ENCODE measurements around the gene ANKRD33B.

The ANKRD33B gene

DNA sequence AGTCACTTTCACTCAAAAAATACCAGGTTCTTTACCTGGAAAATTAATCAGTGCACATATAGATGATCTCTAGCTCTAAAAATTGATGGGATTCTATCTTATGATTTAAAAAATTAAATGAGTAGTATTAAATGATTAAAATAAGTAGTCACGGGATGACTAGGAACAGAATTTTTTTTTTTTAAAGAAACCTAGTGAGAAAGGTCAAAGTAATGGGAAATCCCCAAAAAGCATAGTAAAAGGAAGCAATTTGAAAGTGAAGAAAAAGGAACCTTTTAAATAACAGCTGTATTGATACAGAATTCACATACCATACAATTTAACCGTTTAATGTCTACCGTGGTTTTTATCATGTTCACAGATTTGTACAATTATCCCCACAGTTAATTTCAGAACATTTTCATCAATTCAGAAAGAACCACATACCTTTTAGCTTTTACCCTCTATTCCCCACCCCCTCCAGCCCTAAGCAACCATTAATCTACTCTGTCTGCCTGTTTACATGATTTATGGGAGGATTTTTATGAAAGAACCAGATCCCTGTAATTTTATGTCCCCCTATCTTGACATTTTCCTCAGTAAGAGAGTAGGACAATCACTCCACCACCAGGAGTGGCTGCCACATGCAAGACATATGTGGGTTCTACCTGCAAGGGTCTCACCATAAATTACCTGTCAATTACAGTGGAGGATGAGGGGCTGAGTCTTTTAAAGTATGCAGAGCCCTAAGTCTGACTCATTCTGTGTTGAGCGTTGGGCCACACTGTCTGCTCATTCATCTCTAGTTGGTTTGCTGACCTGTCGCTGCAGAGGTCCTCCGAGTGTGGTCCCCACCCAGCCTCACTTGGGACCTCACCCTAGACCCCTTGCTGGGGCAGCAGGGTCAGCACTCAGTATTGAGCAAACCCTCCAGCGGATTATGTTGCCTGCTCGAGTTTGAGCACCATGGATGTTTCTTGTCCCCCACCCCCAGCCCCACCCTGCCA, 16.0 kb downstream of the ANKRD33B start:
- no peak for DNase-seq

DNA sequence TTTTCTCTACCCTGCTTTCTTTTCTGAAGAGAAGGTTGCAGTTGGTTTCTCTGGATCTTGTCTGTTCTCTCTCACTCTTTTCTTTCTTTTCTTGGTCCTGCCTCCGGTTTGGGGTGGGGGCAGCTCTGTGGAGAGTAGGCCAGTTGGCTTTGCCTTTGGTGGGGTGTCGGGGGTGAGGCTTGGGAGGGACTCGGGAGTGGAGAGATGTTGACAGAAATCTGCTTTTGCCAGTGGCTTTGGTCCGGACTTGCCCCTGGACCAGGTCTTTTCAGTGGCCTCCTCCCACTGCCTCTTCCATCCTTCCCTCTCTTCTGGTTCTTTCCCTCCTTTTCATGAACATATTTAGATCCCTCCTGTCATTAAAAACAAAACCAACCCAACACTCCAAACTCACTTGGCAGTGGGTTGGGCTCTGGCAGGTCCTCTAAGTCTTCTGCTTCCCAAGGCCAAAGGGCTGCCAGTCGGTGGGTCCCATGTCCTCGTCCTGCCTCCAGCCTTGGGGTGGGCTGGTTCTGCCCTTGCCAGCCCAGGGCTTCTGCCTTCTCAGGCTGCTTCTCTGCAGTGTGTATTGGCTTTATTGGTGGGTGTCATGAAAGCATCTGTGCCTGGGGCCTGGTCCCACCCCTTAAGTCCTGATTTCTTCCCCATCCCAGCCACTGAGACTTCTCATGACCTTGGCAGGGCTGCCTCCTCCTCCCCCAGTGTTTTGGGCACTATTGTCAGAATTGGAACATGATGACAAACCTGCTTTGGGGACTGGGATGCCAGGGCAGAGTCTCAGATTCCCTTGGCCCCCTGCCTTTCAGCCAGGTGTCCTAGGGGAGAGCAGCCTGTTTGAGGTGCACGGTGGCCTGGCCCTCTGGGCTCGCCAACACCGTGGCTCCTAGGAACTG, 16.9 kb downstream of the ANKRD33B start:
- DNase-seq, result no peak

DNA sequence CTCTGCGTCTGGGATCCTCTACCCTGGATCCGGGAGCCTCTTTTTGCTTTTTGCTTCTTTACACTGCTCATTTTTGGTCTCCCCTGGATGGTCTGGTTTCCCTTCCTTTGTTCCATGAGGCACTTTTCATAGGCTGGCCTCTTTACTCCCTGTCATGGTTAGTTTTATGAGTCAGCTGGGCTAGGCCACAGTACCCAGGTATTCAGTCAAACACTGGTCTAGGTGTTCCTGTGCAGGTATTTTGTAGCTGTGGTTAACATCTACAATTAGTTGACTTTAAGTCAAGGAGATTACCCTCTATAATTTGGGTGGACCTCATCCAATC, 17.5 kb downstream of the ANKRD33B start:
- no peak for DNase-seq

DNA sequence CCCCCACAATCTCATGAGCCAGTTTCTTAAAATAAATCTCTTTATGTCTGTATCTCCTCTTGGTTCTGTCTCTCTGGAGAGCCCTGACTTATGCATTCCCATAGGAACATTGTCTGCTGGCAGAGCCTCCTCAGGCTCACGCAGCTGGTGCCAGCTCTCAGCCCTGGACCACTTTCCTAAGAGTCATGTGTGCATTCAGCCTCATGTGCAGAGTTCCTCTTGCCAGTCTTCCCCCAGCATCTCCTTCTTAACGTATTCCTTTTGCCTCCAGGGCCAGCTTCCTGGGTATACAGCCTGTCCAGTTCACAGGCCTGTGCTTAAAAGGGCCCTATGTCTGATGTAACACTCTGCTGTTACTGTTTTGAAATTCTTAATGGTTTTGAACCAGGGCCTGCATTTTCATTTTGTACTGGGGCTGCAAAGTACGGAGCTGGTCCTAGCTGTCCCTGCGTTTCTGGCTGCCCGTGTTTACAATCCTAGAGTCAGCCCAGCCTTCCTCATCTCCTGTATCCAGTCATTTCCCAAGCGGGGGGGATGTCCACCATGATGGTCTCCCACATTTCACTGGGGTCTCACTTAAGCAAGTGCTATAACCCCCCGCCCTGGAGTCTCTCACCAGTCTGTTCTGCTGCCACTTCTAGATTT, 18.1 kb downstream of the ANKRD33B start:
- peak in 1 of 2 donors; percentile 20 for DNase-seq

DNA sequence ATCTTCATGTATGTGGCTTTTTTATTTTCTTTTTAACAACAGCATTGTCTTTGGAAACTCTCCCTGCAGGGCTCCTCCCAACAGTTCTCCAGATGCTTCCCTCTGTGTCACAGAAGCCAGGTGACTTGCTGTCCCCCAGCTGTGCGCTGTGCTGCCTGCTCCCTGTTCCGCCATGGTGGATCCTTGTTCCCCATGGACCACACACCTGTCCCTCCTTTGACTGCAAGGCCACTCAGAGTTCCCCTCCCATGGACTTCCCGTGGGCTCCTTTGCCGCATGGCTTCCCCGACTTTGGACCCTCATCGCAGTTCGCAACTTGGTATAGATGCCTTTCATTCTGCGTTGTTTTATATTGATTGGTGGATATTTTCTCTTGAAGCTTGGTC, 18.6 kb downstream of the ANKRD33B start:
- no peak for DNase-seq

DNA sequence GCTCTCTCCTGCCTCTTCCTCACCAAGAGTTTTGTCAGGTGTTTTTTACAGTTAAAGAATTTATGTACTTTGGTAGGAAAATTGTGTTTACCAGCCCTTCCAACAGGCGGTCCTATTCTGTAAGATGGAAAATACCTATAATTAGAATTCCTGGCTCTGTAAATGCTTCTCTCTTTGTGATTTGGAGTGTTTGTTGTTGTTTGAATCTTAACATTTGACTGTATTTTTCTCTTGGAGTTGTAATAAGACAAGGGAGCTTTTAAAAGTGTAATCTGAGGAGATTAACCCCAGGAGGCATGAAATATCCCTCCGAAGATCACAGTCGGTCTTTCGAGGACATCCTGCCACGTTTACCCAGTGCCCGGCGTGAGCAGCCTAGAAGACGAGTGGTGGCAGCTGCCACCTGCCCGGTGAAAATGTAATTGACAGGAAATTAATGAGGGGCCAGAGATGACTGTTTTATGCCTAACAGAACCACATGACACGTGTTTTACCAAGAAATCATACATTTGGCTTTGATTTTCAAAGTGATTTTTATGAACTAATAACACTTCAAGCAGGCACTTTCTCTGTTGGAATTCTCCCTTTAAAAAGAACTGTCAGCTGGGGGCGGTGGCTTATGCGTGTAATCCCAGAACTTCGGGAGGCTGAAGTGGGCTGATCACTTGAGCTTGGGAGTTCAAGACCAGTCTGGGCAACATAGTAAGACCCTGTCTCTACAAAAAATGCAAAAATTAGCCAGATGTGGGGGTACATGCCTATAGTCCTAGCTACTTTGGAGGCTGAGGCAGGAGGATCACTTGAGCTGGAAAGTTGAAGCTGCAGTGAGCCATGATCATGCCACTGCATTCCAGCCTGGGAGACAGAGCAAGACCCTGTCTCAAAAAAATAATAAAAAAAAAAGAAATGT, 20.0 kb downstream of the ANKRD33B start:
- no peak for DNase-seq

DNA sequence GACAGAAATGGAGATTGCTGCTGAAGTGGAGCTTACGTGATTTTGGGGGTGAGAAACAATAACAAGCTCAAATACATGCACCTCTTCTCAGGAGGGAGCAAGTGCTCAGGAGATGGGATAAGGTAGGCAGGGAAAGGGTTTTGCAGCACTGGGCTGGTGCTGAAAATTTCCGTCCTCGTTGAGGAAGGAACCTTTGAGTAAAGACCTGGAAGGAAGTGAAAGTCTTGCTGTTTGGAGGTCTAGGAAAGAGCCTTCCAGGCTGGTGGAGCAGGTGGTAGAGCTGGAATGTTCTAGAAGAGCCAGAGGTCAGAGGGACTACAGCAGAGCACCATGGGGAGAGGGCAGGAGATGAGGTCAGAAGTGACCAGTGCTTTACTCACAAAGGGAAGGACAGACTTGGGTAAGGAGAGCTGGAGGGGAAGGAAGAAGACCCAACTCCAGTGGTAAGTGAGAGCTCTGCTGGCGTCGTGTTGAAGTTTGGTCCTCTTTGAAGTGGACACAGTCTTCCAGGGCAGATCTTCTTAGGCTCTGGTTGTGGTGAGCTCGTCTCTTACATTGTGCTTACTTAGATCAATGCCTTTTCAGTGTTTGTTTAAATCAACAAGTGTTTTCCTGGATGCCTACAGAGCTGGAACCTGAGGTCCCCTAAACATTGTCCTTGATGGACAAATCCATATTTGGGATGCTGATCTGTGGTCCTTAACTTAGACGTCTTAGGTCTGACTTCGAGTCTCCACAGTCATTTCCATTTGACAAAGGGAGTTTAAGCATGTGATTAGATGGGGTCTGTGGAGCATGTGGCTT, 21.0 kb downstream of the ANKRD33B start:
- peak in 1 of 2 donors; percentile 9 for DNase-seq

DNA sequence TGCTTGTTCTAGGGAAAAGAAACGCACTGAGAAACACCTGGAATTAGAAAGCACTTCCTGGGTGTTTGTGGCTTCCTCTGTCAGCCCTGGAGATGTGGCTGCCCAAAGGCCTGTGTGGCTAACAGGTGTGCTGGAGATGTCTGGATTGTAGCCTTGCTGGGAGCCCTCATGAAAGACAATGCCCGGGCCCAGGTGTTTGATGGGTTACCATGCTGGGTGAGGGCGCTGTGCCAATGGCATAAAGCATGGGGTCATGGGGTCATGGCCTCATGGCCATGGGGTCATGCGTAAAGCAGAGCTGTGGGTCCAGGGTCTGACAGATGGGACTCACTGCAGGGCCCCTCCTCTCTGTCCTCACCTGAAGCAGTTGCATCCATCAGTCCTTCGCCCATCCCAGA, 21.6 kb downstream of the ANKRD33B start:
- no peak for DNase-seq

DNA sequence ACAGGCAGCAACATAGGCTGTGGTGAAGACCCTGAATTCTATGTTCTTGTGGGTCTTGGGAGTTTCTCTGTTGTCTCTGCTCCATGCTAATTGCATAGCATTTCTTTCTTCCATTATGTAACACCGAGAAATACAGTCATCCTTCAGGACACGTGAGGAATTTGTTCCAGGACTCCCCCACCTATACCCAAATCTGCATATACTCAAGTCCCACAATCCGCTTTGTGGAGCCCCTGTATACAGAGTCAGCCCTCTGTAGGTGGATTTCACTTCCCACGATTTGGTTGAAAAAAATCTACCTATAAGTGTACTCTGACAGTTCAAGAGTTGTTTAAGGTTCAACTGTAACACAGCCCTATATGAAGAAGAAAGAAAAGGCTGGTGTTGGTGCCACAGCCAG, 22.1 kb downstream of the ANKRD33B start:
- DNase-seq, result no peak

DNA sequence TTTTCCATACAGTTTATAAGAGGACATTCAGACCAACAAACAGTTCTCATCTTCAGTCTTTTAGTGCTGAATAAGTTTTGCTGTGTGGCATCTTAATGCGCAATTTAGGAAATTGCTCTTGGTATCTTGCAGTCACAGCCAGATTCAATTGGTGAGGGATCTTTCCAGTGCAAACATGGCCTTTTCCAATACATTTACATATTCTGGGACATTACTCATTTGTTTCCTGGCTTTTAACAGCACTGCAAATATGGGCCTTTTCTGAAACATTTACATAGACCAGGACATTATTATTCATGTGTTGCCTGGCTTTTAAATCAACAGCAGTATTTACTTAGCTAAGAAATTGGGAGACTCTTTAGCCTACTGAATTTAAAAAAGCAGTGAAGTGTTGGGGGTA, 22.7 kb downstream of the ANKRD33B start:
- no peak for DNase-seq

DNA sequence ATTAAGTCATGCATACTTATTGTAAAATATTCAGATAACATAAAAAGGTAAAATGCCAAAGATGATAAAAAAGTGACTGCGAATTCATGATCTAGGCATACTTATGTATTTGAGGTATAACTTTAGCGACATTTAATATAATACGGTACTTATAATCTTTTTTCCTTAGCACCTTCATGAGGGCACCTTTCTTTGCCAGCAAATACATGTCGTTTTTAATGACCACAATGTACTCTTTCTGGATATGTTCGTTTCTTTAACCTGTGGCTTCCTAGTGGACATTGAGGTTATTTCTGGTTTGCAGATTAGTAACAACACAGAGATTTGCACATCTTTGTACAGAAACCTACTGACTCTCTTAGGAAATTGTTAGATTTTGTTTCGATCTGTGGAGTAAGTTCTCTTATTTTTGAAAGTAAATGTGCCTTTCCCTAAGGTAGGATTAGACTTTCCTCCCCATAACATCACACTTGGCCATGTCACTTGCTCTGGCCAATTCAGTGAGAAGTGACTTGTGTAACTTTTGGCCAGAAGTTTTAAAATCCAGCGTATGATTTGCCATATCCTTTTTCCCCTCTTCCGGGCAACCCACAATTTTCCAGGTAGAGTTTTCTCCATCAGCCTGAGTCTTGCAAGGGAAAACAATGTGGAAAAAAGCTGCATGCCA, 24.4 kb downstream of the ANKRD33B start:
- DNase-seq, result no peak

DNA sequence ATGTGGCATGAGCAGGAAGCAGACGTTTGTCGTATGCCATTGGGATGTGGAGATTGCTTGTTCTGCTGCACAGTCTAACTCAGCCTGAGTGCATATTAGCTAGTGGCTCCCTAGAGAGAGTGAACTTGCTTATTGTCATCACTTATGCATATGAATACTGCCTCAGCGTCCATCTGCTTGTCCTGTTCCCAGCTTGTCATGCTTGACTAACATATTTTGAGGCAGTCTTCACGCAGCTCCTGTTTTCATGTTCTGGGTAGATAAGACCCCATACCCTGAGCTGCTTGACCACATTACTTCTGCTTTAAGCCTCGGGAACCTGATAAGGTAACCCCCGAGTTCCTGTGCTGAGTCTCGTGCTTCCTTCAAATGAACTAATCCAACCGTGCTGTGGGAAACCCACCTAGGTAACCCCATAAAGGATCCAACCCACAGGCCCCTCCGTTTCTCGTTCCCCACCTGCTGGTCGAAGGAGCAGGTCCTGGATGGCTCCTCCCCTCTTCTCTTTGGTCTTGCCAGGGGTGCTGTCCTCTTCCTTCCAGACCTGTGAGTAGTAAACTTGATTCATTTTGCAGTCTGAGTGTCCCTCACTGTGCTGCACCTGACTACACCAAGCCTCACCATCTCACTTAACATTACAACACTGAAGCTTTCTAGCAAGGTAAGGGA, 25.0 kb downstream of the ANKRD33B start:
- DNase-seq, result no peak

DNA sequence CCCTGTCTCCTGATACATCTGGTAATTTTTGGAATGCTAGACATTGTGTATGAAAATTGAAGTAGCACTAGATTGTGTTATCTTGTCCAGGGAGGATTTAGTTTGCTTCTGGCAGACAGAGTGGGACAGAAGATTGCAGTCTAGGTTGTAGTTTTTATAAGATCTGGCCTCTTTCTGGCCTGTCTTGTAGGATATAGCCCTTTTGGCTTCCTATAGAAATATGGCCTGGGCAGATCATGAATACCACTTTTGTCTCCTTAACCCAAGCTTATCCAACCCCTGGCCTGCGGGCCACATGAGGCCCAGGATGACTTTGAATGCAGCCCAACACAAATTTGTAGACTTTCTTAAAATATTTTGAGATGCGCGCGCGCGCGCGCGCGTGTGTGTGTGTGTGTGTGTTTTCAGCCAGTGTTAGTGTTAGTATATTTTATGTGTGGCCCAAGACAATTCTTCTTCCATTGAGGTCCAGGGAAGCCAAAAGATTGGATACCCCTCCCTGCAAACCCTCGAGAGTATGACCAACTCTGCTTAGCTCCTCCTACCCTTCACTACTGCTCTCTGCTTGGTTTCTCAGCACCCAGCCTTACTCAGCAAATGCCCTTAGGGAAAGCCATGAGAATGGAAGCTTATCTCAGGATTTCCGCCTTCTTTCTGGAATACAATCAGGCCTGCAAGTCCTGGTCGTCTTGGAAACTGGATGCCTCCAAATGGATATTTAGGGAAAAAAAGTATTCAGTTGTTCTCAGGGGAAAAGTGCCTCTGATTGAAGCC, 26.5 kb downstream of the ANKRD33B start:
- DNase-seq, result no peak

DNA sequence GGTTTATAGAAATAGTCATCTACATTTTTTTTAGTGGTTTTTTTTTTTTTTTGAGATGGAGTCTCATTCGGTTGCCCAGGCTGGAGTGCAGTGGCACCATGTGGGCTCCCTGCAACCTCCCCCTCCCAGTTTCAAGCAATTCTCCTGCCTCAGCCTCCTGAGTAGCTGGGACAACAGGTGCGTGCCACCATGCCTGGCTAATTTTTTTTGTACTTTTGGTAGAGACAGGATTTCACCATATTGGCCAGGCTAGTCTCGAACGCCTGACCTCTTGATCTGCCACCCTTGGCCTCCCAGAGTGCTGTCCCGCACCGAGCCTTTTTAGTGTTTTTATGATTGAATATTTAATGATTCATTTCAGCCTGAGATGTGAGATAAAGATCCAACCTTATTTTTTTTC, 27.3 kb downstream of the ANKRD33B start:
- no peak for DNase-seq

DNA sequence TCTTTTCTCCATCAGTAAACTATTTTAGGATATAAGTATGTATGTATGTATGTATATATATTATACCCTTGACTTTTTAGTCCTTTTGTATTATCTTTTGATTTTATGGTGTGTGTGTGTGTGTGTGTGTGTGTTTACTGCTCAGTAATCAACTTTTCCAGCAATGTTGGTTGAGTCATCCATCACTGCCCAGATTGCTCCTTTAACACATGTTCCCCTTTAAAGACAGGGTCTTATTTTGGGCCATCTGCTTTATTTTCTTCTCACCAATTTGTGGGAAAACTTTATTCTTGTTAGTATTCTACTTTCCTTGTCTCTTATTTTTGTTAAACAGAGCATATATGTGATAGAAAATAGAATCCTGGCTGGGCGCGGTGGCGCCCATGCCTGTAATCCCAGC, 28.1 kb downstream of the ANKRD33B start:
- DNase-seq, result no peak

DNA sequence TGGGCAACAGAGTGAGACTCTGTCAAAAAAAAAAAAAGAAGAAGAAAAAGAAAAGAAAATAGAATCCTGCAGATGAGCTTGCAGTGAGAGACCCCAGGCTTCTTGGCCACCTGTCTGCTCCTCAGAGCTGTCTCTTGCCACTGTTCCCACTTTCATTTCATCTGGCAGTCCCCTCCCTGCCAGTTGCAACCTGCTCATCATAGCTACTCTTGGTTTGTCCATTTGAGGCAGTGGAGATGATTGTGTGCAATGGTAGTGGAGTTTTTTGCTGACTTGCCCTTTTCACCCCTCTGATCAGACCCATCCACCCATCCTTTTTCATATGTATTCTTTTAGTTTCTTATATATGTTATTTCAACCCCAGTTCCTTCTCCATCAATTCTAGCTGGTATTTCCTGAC, 28.7 kb downstream of the ANKRD33B start:
- no peak for DNase-seq

DNA sequence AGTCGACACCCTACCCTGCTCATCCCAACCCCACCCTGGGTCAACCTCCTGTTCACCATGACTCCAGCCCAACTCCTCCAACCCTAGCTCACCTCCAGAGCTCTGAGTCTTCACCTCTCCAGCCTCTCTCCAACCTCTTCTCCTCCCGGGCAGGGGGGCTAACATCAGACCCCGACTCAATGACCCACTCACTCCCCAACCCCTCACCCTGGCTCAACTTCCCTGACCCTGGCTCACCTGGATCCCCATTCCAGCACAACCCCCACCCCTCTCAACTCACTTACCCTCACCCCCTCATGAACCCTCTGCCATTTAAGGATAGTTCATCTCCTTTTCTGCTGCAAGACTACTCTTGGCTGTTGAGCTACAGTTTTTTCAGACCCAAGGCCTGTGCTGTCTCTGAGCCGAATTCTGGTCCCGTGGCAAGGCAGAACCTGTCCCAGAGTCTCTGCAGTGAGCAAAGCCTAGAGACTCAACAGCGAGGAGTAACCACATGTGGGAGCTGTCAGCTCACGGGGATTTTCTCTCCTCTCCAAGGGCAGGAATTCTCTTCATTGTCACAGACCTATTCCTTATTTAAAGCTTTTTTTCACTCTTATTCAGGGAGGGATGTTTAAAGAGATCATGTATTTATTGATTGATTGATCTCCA, 29.8 kb downstream of the ANKRD33B start:
- DNase-seq, result no peak

DNA sequence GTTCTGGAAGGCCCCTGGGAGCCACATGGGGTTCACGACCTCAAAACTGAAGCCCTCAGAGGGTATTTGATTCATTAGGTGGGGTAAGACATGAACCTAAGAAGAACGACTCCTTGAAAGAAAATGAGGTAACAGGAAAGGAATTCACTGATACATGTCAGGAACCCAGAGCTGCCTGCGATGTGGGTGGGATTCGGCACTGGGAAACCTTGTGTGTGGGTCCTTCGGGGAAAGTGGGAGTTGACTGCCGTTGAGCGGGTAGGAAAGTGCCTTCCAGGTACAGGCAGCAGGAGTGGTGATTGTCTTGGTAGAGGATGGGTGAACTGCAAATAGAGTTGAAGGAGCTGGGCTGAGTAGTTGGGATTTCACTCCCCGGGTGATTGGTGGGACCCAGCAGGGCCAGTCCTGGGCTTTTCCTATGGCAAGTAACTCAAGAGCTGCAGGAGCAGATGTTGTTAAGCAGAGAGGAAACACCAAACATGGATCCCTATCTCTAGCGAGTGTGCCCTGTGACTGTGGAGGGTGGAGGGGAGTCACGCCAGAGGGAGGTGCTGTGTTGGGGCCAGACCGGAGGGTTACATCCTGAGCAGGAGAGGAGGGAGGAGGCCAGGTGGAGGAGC, 30.8 kb downstream of the ANKRD33B start:
- DNase-seq, result no peak

Data from inflammatory macrophage (primary cell).